Osteoblast (primary cell): ENCODE measurements around the gene ORC3. TPM values are rescaled to one million over a fixed set of nuclear protein-coding genes. Genes with fewer than 3 reads are reported as not detected.
"Not testable (repeated sequence)": the region's sequence is repeated elsewhere in the genome, so short reads cannot be mapped to it uniquely, and the experiment has no call there.

Experiments
- DNase-seq: peaks from one replicate; pipeline ENCODE4 v3.0.0; 2011; ENCODE audit warnings: low spot score, mixed read lengths; ENCODE audit not compliant: insufficient read length; ENCODE audit errors: missing footprints
- H2AFZ ChIP-seq: 2 replicates; pipeline ENCODE4 v1.6.0; 2011; ENCODE audit warnings: mild to moderate bottlenecking, low read length
- H3K27ac ChIP-seq: 2 replicates; pipeline ENCODE4 v1.5.1; 2011; ENCODE audit warnings: mild to moderate bottlenecking, low read depth, low read length, moderate library complexity
- H3K27me3 ChIP-seq: 2 replicates; pipeline ENCODE4 v1.6.0; 2012; ENCODE audit warnings: mild to moderate bottlenecking, control low read depth, inconsistent platforms, low read length, moderate library complexity; ENCODE audit not compliant: insufficient read depth
- H3K36me3 ChIP-seq: 2 replicates; pipeline ENCODE4 v1.5.1; 2011; ENCODE audit warnings: mild to moderate bottlenecking, low read length, control low read depth, moderate library complexity; ENCODE audit not compliant: insufficient read depth
- H3K4me1 ChIP-seq: 2 replicates; pipeline ENCODE4 v1.5.1; 2011; ENCODE audit warnings: mild to moderate bottlenecking, low read length, control low read depth, moderate library complexity; ENCODE audit not compliant: insufficient read depth
- H3K4me2 ChIP-seq: 2 replicates; pipeline ENCODE4 v1.6.0; 2011; ENCODE audit warnings: mild to moderate bottlenecking, low read length; ENCODE audit not compliant: insufficient read depth
- H3K4me3 ChIP-seq: fragments of 200-600 bp; sonication (generic); 3 replicates; pipeline ENCODE4 v1.5.1; 2012; ENCODE audit warnings: mild to moderate bottlenecking, low read length, inconsistent platforms; ENCODE audit not compliant: insufficient read depth
- H3K79me2 ChIP-seq: 2 replicates; pipeline ENCODE4 v1.6.0; 2012; ENCODE audit warnings: mild to moderate bottlenecking, low read length, control low read depth, inconsistent platforms; ENCODE audit not compliant: insufficient read depth
- H3K9me3 ChIP-seq: 2 replicates; pipeline ENCODE4 v1.5.1; 2011; ENCODE audit warnings: low read depth, low read length, control low read depth
- H4K20me1 ChIP-seq: 2 replicates; pipeline ENCODE4 v1.6.0; 2012; ENCODE audit warnings: mild to moderate bottlenecking, low read length, control low read depth; ENCODE audit not compliant: insufficient read depth
- total RNA-seq: library from RNA; depleted of rRNA; stranded (reverse); fragments of >200 nt; gene quantifications from 2 replicates; pipeline ENCODE4 v1.2.3, GENCODE V29; 2012
- TF ChIP-seq, protein P1 (sequence below): IDR thresholded peaks from 2 replicates; pipeline ENCODE4 v1.5.1; 2011; ENCODE audit warnings: mild to moderate bottlenecking, low read depth, low read length, moderate library complexity; ENCODE audit errors: extremely low read depth

ORC3 gene
- total RNA-seq, 1 donor: 26.1 TPM

DNA sequence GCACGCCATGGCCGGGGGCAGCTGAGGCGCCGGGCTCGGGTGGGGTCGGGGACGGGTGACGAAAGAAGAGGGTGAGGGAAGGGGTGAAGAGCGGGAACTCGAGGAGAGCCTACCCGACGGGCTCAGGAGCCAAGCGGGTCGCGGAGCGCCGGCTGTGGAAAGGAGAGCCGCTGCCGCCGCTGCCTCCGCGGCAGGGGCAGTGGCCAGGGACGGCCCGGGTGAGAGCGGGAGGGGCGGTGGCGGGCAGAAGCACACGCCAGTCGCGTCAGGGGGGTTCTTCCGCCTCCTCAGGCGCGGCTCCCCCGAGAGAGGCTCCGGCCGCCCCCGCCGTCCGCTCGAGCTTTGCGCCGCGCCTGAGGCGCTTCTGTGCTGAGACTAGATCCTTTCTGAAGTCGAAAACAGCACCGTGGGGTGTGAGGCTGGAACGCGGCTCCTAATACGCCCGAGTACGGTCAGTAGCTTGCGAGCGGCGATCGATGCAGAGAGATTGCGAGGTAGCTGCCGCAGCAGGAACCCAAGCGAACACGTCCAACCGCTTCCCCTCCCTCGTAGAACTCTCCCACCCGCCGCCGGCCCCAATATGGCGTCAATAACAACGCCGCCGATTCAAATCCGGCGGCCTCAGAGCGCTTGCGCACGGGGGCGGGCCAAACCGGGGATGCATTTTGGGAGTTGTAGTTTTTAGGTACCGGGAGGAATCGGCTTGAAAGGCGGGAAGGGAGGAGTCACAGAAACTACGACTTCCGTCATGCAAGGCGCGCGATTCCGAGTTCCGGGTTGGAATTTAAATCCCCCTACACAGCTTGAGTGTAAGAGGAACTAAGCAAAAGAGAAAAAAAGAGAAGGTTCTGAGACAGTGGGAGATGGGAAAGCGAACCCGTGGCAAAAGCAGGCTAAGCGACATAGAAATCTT, 112.0 kb downstream of the ORC3 start, which contains the start of gene AKIRIN2:
TSS of gene AKIRIN2 (minus strand) at position 558 of the 913 bp plus-strand sequence. CDS start at position 9, 549 bp downstream.
- Histone ChIP-seq H3K4me1 (peaks cover 31% of the 10 kb centered on the region), H3K4me3 (peak within 1 kb of the TSS; percentile 98), H3K79me2 (peaks cover 51% of the 10 kb centered on the region), H3K4me2 (peak within 1 kb of the TSS; percentile 92), H3K9me3 (no peaks in the 10 kb centered on the region), H3K27me3 (no peaks in the 10 kb centered on the region), H3K27ac (peak within 1 kb of the TSS; percentile 78), H2AFZ (peak within 1 kb of the TSS; percentile 95), H4K20me1 (peaks cover 41% of the 10 kb centered on the region), H3K36me3 (no peaks in the 10 kb centered on the region)
- TF ChIP-seq, protein P1, sequence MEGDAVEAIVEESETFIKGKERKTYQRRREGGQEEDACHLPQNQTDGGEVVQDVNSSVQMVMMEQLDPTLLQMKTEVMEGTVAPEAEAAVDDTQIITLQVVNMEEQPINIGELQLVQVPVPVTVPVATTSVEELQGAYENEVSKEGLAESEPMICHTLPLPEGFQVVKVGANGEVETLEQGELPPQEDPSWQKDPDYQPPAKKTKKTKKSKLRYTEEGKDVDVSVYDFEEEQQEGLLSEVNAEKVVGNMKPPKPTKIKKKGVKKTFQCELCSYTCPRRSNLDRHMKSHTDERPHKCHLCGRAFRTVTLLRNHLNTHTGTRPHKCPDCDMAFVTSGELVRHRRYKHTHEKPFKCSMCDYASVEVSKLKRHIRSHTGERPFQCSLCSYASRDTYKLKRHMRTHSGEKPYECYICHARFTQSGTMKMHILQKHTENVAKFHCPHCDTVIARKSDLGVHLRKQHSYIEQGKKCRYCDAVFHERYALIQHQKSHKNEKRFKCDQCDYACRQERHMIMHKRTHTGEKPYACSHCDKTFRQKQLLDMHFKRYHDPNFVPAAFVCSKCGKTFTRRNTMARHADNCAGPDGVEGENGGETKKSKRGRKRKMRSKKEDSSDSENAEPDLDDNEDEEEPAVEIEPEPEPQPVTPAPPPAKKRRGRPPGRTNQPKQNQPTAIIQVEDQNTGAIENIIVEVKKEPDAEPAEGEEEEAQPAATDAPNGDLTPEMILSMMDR: no peak
- DNase-seq: peak; percentile 95

GRCh38 chr6:87702589-87702945, 112.6 kb downstream of the ORC3 start:
- Histone ChIP-seq H3K4me1 (peaks cover 29% of the 10 kb centered on the region), H3K27ac (peak overlapping the region; percentile 78), H2AFZ (peak overlapping the region; percentile 89), H3K36me3 (no peaks in the 10 kb centered on the region), H3K9me3 (no peaks in the 10 kb centered on the region), H4K20me1 (peaks cover 35% of the 10 kb centered on the region), H3K79me2 (peaks cover 45% of the 10 kb centered on the region), H3K4me3 (peak overlapping the region; percentile 98), H3K27me3 (no peaks in the 10 kb centered on the region), H3K4me2 (peak overlapping the region; percentile 92)
- no peak for DNase-seq
- TF ChIP-seq, protein P1: no peak

GRCh38 chr6:87703039-87703438, 113.1 kb downstream of the ORC3 start:
- not testable (repeated sequence) for DNase-seq, H3K27me3 ChIP-seq, H3K36me3 ChIP-seq, H3K9me3 ChIP-seq
- peak overlapping the region; percentile 89 for H2AFZ ChIP-seq
- H3K27ac ChIP-seq: peak overlapping the region; percentile 78
- H3K79me2 ChIP-seq: peaks cover 40% of the 10 kb centered on the region
- peaks cover 25% of the 10 kb centered on the region for H3K4me1 ChIP-seq
- H4K20me1 ChIP-seq: peaks cover 30% of the 10 kb centered on the region
- peak overlapping the region; percentile 98 for H3K4me3 ChIP-seq
- H3K4me2 ChIP-seq: peak overlapping the region; percentile 92

GRCh38 chr6:87705070-87705691, 115.2 kb downstream of the ORC3 start:
- Histone ChIP-seq H3K9me3 (no peaks in the 10 kb centered on the region), H3K4me3 (no peak overlapping the region), H4K20me1 (peaks cover 11% of the 10 kb centered on the region), H3K4me1 (peaks cover 21% of the 10 kb centered on the region), H3K27ac (no peak overlapping the region), H3K36me3 (no peaks in the 10 kb centered on the region), H3K27me3 (no peaks in the 10 kb centered on the region), H2AFZ (peak overlapping the region; percentile 66), H3K4me2 (no peak overlapping the region), H3K79me2 (peaks cover 19% of the 10 kb centered on the region)
- DNase-seq: no peak
- TF ChIP-seq, protein P1: no peak
